Stimulated activated CD4-positive, alpha-beta T cell treated with anti-CD3 and anti-CD28 coated beads, TNF-alpha, amount 100 ng/mL, for 24 hours (primary cell): ENCODE results near the gene GFM1.

Experiments
- DNase-seq, 3 experiments: peaks; one replicate each; pipeline ENCODE4 v3.0.0-alpha.2; 2020; ENCODE audit warnings: low read depth in 3 of 3

Gene GFM1

DNA sequence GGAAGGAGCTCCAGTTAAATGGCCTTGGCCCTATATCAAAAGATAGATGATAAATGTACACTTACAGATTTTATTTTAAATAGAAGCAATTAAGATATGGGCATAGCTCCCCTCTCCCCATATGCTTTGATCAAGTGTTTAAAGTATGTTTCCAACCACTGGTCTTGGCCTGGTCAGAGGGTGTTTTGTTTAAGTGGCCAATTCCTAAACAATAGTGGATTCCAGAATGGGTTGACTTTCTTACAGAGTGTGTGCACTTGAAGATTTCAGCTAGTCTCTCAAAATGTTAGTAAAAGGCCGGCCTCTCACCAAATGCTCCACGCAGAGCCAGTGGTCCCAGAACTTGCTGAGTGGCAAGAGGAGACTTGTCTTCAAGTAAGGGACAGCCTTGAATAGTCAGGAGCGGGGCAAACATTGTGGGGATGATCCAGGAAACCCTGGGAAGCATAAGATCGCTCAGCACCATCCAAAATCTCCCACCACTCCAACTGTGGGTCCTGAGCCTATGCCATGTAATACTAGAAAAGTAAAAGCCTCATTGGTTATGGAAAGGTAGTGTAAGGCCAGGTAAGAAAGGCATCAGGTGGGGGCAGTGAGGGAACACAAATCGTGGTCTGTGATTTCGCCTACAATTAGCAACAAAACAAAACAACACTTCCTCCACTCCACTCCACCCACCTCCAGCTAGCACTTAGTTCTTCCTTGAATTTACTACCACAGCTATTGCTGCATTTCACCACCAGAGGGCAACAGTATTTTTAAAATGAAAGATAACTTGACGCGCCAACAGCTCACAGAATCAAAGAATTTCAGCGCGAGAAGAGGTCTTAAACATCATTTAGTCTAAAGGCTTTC is 83.1 kb downstream of the GFM1 start:
- peak in 2 of 3 experiments; percentile 4 to 22 for DNase-seq

DNA sequence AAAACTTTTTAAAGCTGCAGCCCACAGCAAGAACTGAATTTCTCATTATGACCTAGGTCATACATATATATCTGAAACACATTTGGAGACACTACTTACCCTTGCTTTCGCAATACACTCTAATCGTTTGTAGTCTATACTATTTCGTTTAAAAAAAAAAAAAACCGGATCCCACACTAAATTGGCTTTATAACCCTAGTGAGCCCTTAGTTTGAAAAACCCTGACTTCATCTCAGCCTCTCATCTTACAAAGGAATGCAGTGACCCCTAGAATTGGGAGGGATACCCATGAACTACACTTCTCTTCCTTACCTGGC is 83.7 kb downstream of the GFM1 start:
- no peak for DNase-seq

DNA sequence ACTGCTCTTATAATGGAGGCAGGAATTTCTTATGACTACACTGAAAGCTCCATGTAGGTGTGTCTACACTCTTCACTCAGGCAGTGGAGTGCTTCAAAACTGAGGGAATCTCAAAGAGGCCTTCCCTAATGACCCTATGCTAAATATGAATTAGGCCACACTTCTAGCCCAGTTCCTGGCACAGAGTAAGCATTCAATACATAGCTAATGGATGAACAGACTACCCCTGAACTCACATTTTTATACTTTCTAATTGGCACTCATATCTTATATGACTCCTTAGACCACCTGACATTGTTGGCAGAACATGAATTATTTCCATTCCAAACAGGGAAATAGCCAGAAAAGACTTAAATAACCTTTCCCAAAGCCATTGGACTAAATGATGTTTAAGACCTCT is 84.5 kb downstream of the GFM1 start:
- DNase-seq, result no peak

DNA sequence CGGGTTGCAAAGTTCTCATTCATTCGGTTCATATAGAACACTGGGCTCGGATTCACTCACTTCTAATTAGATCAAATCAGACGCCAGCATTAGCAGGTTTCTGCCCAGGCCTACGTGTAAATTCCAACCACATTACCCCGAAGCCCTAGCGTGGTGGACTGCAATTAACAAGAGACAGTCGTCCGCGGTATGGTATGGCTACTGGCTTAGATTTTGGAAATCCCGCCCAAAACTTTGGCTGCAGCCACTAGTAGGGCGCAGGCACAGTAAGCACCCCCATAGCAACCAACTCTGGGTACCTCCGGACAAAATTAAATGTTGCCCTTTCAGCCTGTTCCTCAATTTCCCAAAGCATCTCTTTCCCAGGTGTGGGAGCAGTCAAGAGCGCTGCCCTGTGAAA is 87.2 kb downstream of the GFM1 start:
- DNase-seq, result no peak

DNA sequence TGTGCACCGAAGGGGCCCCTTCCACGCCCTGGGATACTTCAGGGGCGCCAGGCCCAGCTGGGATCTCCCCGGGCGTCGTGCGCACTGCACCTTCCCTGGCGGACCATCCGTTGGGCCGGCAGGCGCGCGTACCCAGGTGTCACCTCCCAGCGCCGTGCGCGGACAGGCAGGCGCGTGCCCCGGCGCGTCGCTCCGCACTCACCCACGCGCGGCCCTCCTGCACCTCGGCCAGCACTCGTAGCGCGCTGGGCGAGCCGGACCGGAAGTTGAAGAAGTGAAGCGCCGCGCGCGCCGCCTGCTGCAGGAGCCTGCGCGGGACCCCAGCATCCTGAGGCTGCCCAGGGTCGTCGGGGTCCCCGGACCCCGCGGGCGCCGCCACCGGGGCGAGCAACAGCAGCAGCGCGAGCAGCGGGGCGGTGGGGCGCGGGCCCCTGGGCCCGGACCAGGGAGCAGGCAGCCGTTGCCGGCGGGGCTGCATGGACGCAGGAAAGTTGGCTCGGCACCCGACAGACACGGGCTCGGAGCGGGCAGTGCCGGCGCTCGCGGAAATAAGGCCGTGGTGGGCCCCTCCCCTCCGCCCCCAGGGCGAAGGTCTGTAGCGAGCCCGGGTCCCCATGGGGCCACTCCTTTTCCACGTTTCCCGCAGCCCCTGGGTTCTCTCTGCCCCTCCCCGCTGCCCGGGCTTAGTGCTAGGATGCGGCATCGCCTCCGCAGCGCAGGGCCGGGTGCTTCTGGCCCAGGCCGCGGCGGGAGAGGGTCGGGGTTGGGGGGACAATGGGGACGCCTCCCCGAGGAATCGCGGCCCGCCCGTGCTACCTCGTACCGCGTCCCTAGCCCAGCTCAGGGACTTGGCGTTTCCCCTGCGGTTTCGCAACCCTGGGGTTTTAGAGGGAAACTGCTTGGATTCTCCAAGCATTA is 87.9 kb downstream of the GFM1 start, which contains the start of gene RARRES1:
RARRES1 (minus strand) TSS at position 520 of the 918 bp plus-strand sequence; CDS start at position 478, 42 bp downstream.
- DNase-seq, result peak in 2 of 3 experiments; percentile 5 to 42

DNA sequence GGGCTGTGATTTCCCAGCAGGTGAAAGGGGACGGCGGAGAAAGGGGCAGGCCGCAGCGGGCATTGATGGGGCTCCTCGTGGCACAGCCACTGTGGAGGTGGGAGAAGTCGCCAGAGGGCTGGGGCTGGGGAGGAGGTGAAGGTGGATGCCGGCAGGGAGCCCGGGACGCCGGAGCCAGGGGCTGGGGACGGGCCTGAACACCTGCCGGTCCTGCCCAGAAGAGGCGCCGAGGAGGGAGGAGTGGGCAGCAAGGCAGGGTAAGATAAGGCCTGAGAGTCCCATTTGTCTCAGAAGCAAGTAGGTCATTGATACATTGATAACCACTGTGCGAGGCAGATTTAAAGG is 88.5 kb downstream of the GFM1 start:
- DNase-seq, result no peak

DNA sequence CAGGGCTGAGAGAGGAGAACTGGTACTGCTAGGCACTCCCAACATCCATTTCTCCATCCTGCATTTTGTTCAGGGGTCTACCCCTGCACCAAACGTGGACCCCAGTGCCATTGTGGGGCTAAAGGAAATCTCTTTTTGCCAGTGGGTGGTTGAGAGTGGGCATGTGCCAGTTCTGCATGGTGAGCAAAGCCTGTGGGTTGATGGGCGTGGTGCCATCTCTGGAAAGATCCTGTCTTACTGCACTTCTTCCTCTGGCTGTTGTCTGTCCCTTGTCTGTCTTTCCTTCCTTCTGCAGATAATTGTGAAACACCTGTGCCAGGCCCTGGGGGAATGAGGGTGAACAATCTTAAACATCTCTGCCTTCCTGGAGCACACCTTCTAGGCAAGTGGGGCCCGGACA is 89.3 kb downstream of the GFM1 start:
- DNase-seq, result no peak

DNA sequence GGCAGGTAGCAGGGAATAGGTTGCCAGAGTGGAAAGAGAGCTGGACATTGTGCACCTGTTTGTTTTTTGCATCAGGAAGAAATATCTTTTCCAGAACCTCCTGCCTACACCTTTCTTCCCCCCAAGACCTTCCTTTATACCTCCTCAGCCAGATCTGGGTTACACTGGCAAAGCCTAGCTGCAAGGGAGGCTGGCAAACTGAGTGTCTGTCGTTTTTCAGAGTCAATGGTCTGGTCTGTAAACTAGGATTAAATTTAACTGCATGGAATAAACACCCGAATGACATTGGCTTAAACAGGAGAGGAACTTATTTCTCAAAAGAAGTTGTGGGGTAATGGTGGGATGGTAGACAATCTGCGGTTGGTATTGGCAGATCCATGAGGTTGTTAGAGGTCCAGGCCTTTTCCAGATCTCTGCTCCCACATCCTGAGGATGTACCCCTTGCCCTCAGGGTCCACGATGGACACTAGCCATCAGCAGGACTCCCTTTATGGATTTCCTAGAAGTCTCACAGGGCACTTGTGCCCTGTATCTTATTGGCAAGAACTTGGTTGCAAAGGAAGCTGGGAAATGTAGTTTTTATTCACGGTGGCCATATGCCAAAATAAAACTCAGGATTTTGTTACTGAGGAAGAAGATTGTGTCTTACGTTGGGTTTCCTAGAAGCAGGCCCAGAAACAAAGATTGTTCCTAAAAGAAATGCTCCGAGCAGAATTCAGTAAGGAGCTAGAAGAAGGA is 91.1 kb downstream of the GFM1 start:
- DNase-seq, result no peak

DNA sequence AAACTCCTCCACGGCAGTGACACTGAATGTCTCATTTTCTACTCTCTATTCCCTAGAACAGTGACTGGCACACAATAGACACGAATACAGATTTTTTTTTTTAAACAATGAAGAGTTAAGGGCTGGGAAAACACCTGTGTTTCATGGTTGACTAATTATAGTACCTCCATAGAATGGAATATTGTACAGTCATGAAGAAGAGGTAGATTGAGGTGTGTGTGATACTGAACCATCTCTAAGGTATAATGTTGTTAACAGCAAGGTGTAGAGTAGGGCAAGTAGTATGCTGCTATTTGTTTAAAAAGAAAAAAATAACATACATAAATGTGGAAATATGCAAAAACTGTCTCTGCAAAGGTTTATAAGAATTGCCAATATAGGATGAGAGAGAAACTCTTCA is 93.1 kb downstream of the GFM1 start:
- DNase-seq, result no peak

DNA sequence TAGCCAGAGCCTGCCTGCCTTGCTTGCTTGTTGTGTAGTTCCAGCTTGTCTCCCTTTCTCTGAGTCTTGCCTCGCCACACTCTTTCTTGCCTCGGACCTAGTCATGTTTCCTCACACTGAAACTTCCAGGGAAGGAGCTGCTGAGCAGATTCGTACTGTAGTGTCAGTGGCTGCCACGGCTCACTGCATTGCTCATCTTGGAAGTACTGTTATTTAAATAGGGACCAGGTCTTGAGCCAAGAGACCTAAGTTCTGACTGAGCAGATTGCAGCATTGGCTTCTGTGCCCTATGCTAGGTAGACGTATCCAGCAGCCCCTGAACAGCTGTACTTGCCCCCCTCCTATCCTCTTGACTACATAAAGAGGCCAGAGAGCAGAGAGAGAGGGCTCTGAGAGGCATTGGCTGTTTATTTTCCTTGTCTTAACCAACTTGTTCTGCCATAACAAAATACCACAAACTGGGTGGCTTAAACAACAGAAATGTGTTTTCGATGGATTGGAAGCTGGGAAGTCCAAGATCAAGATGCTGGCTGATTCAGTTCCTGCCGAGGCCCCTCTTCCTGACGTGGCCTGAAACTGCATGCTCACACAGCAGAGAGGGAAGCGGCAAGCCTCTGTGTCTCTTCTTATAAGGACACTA is 93.8 kb downstream of the GFM1 start:
- no peak for DNase-seq

DNA sequence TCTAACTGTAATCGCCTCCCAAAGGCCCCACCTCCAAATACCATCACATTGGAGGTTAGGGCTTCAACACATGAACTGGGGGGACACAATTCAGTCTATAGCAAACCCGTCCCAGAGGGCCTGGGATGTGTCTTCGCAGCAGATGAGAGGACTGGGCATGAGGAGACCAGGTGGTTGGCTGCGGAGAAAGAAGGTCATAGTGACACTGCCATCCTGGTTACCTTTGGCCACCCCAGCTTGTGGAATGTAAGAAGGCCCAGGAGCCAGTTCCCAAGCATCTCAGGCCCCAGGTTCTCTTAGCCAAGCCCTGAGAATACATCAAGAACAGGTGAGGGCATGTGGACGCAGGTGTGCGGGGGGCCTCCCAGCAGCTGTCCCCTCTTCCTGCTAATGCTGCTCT is 94.3 kb downstream of the GFM1 start:
- DNase-seq, result no peak

DNA sequence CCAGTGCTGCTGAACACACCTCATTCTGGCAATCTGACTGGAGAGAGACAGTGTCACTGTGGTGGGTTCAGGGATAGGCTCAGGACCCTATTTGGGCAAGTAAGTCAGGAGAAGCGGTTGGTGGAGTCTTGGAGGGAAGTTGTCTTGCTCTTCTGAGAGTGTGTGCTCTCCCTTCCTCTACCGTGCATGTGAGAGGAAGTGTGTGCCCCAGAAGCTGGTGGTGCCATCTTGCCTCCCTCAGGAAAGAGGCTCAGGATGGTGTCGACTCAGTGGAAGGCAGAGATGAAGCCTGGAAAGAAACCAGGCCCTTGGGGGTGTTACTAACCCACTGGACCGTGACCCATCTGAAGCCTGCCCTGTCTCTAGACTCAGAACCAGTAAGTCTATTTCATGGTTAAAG is 94.8 kb downstream of the GFM1 start:
- no peak for DNase-seq

DNA sequence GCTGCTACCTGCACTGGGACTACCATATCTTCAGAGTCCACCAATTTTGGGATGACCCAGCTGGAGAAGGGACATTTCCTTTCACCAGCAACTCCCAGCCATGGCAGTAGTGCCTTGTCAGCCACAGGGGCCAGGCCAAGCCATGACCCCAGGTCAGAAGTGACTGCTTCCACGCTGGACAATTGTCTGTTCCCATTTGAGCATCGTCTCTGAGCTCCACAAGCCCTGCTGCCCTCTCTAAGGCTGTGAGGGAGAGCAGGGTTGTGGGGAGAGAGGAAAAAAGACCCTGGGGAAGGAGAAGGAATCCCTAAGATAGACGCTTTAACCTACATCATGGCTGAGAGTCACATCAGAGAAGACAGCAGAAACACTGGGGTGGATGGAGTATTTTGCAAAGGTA is 95.3 kb downstream of the GFM1 start:
- DNase-seq, result no peak
